Panc1 (cell line): Measurements from ENCODE around the gene FLRT3.

ENCODE experiments used
- CTCF ChIP-seq: fragments of 450-650 bp; IDR thresholded peaks from 2 replicates; pipeline ENCODE4 v1.5.1; 2017; ENCODE audit warnings: mild to moderate bottlenecking
- POLR2AphosphoS5 ChIP-seq: IDR thresholded peaks from 2 replicates; pipeline ENCODE4 v1.6.1; 2012; ENCODE audit warnings: mild to moderate bottlenecking, low read depth, low read length, moderate library complexity
- REST ChIP-seq, 2 experiments: IDR thresholded peaks; 2 replicates each; pipeline ENCODE4 v1.6.1; 2011 to 2012; ENCODE audit warnings: low read depth in 2 of 2, control low read depth in 1 of 2, low read length in 1 of 2, mild to moderate bottlenecking in 1 of 2, moderate library complexity in 1 of 2; ENCODE audit not compliant: insufficient read depth in 1 of 2

GRCh38 chr20:14335052-14335451, 2.4 kb downstream of the FLRT3 start:
- no peak for TF ChIP-seq CTCF
- no peak for TF ChIP-seq REST (IDR thresholded peaks at IDR 0.05; ENCODE audit: insufficient read depth in 1 of 2, low read depth in 2 of 2, low read length in 1 of 2)
- TF ChIP-seq POLR2AphosphoS5, result no peak
